Smooth muscle cell of trachea (primary cell): Measurements from ENCODE around the gene ASPRV1. TPM values are rescaled to one million over a fixed set of nuclear protein-coding genes. Genes with fewer than 3 reads are reported as not detected.

ENCODE experiments used
- total RNA-seq: library from RNA; depleted of rRNA; stranded (reverse); fragments of >200 nt; gene quantifications from 2 replicates; pipeline ENCODE4 v1.2.1, GENCODE V29; 2014

ASPRV1 gene
- 0.15 and 0.33 TPM in 2 replicates for total RNA-seq

DNA sequence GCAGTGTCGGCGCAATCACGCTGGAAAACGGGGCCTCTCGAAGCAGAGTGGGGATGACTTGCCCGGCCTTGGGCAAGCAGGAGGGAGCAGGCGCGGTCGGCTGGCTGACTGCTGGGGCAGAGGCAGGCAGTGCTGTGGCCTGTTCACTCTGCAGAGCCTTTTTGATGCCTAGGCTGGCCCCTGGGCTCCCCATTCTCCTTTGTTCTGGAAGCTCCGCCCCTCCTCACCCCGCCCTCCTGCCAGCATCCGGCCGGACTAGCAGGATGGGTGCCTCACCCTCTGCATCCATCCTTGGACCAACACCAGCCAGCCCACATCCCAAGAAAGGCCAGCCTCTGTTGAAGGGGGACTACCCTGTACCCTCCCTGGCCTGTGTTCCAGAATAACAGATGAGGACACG lies at the start of gene ASPRV1:
Gene ASPRV1, minus strand, starts transcription at position 136 of the 400 bp plus-strand sequence. CDS start 195 bp downstream, outside the sequence.

DNA sequence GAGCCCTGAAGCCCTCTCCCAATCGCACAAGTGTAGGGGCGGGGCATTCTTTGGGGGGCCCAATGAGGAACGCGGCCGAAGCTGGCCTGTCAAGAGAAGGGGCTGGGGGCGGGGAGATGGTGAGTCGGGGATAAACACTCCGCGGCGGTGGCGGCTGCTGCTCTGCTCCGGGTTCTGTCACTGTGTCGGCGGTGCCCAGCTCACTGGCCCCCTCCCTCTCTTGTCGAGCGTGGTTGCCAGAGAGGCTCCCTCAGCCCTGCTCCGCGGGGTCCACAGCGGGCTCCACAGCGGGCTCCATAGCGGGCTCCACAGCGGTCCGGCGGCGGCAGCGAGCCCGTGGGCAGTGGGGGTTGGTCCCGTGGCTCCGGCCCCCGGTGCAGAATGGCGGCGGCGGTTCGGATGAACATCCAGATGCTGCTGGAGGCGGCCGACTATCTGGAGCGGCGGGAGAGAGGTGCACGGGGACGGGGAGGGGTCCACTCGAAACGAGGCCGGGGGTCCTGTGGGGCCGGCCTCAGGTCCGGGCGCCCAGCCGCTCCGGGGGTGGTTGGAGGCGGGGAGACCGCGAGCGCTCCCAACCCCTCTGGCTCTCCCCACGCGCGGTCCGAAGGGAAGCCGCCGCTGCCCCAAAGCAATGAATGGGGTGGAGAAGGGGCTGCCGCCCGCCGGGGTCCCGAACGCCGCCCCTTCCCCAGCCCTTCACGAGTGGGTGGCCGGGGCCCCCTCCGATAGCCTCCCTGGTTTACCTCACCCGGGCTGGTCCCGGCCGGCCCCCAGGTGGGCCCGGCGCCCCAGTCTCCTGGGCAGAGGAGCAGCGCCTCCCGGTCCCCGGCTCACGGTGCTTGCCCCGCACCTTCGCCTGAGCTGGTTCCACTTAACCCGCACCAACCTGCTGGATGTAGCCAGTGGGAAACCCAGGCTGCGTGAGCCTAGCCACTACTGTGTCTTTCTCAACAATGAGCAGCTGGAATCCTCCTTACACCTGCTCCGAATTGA lies 46.2 kb downstream of the ASPRV1 start, which contains the start of gene MXD1:
Gene MXD1, plus strand, starts transcription at position 160 of the 996 bp plus-strand sequence. Its CDS starts 222 bp downstream, at position 382.

Other genes starting within 250 kb of the ASPRV1 start
- 64.6 and 195 TPM in 2 replicates for gene ANXA4, start 219.5 kb downstream of the ASPRV1 start, total RNA-seq
- gene GMCL1, start 132.0 kb downstream of the ASPRV1 start, total RNA-seq: 5.5 and 6.8 TPM in 2 replicates
- gene SNRNP27, start 67.7 kb downstream of the ASPRV1 start, total RNA-seq: 35.1 and 60.9 TPM in 2 replicates
- 4.0 and 4.9 TPM in 2 replicates for gene MXD1, start 46.5 kb downstream of the ASPRV1 start, total RNA-seq
- 47.5 and 66.6 TPM in 2 replicates for gene PCBP1, start 125.8 kb upstream of the ASPRV1 start, total RNA-seq
- 22.8 and 36.2 TPM in 2 replicates for gene C2orf42, start 229.4 kb upstream of the ASPRV1 start, total RNA-seq